GM21447 (cell line): ENCODE measurements around the gene PPP2R5D.
"Not testable (repeated sequence)": the region's sequence is repeated elsewhere in the genome, so short reads cannot be mapped to it uniquely, and the experiment has no call there.

Experiments
- ATAC-seq: cut with Tn5 transposase; IDR thresholded peaks from one replicate; pipeline ENCODE4 v1.9.1; 2021; ENCODE audit not compliant: unreplicated experiment

The PPP2R5D gene

GRCh38 chr6:43021270-43022047, 37.1 kb downstream of the PPP2R5D start, which contains the start of gene RRP36:
Gene RRP36 (plus strand): TSS chr6:43021623. CDS start chr6:43021655, 32 bp downstream.
- peak; percentile 73 for ATAC-seq

GRCh38 chr6:43024436-43024835, 40.1 kb downstream of the PPP2R5D start:
- no peak for ATAC-seq

- ATAC-seq: no peak
These were observed 42.0 kb downstream of the PPP2R5D start for GRCh38 chr6:43026365-43026764.

- no peak for ATAC-seq
These were observed 44.8 kb downstream of the PPP2R5D start for GRCh38 chr6:43029120-43029519.

GRCh38 chr6:43032326-43032725, 48.0 kb downstream of the PPP2R5D start:
- ATAC-seq: no peak

- ATAC-seq: no peak
These were observed 49.3 kb downstream of the PPP2R5D start for GRCh38 chr6:43033496-43034189.

- ATAC-seq: no peak
These were observed 49.8 kb downstream of the PPP2R5D start for GRCh38 chr6:43034190-43034525.

GRCh38 chr6:43035495-43036194, 51.3 kb downstream of the PPP2R5D start:
- ATAC-seq: no peak

- no peak for ATAC-seq
These were observed 52.3 kb downstream of the PPP2R5D start for GRCh38 chr6:43036712-43037111.

GRCh38 chr6:43037197-43037596, 52.8 kb downstream of the PPP2R5D start:
- no peak for ATAC-seq

- no peak for ATAC-seq
These were observed 53.3 kb downstream of the PPP2R5D start for GRCh38 chr6:43037706-43038105.

GRCh38 chr6:43038727-43039126, 54.4 kb downstream of the PPP2R5D start:
- no peak for ATAC-seq

- ATAC-seq: no peak
These were observed 56.3 kb downstream of the PPP2R5D start for GRCh38 chr6:43040542-43041257.

GRCh38 chr6:43041475-43041874, 57.1 kb downstream of the PPP2R5D start:
- ATAC-seq: not testable (repeated sequence)

- no peak for ATAC-seq
These were observed 58.9 kb downstream of the PPP2R5D start for GRCh38 chr6:43043310-43043709.

- no peak for ATAC-seq
These were observed 61.1 kb downstream of the PPP2R5D start for GRCh38 chr6:43045371-43045930.

- no peak for ATAC-seq
These were observed 63.6 kb downstream of the PPP2R5D start for GRCh38 chr6:43047998-43048397.

GRCh38 chr6:43050981-43051380, 66.6 kb downstream of the PPP2R5D start:
- ATAC-seq: no peak

GRCh38 chr6:43052225-43052841, 68.0 kb downstream of the PPP2R5D start:
- no peak for ATAC-seq

- ATAC-seq: peak; percentile 23
These were observed 68.6 kb downstream of the PPP2R5D start for GRCh38 chr6:43052842-43053544.
